GM21423 (cell line): ENCODE measurements around the gene PRKG1.
"Not testable (repeated sequence)": the region's sequence is repeated elsewhere in the genome, so short reads cannot be mapped to it uniquely, and the experiment has no call there.

Experiments used
- ATAC-seq: cut with Tn5 transposase; IDR thresholded peaks from one replicate; pipeline ENCODE4 v1.9.1; 2021; ENCODE audit warnings: mild to moderate bottlenecking, moderate library complexity; ENCODE audit not compliant: unreplicated experiment

PRKG1 gene

GRCh38 chr10:51112013-51112412, 37.7 kb downstream of the PRKG1 start:
- no peak for ATAC-seq

- no peak for ATAC-seq
These were observed 38.7 kb downstream of the PRKG1 start for GRCh38 chr10:51113007-51113406.

DNA sequence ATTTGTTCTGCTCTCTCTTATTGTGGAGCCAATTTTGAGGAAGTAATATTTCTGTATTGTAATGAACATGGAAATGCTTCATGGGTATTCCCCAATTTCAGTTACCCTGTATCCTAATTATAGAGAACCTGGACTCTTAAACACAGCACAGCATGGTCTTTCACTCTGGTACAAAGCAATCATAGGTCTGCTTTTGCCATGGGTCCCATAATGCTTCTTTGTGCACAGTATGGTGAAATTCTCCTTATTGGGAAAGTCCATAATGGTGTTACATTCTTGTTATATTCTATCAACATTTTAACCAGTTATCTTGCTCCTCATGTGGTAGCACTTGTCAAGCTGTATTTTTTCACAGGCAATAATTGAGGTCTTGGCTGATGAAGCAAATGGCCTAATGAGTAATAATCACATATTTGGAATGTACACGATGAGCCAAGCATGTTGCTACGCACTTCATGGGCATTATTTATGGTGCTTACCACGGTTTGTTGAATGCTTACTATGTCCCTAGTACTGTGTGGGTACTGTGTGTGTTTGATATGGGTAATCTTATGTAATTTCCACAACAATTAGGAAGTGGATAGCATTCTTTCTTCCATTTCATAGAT, 42.9 kb downstream of the PRKG1 start:
- ATAC-seq, result no peak

- no peak for ATAC-seq
These were observed 43.5 kb downstream of the PRKG1 start for GRCh38 chr10:51117794-51118193.

GRCh38 chr10:51119441-51119840, 45.2 kb downstream of the PRKG1 start:
- no peak for ATAC-seq

DNA sequence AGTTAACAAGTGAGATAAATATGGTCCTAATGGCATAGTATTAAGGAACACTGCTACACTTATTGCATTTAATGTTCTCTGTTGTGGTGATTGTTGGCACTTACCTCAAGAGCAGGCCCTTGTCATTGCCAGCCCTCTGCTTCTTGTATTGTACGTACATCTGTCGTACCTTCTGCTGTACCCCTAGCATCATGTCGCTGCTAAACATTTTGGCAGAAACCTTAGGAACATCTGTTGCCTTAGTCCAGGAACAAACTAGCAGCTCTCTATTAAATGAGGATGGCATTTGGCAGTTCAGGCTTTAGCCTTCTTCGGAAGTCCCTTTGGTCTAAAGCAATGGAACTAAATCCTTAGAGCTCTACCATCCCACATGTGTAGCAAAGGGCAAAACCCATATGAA, 47.6 kb downstream of the PRKG1 start:
- no peak for ATAC-seq

DNA sequence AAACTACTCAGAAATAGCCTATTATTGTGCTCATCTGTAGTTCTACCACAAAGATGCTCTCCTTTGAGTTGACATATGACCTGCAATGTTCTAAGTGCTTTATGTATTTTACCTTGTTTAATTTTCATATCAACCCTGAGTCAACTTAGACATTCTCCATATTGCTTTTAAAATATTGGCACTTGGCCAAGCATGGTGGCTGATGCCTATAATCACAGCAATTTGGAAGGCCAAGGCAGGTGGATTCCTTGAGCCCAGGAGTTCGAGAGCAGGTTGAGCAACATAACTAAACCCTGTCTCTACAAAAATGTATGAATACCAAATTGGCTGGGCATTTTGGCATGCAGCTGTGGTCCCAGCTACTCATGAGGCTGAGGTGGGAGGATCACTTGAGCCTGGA, 50.6 kb downstream of the PRKG1 start:
- ATAC-seq, result no peak

DNA sequence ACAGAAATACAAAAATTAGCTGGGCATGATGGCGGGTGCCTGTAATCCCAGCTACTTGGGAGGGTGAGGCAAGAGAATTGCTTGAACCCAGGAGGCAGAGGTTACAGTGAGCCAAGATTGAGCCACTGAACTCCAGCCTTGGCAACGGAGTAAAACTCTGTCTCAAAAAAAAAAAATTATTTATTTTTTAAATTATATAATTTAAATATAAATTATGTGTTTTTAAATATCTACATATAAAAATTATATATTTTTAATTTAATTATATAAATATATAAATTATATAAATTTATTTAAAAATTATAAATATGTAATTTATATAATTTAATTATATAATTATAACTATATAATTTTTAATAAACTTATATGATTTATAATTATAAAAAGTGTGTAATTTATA, 51.2 kb downstream of the PRKG1 start:
- no peak for ATAC-seq

DNA sequence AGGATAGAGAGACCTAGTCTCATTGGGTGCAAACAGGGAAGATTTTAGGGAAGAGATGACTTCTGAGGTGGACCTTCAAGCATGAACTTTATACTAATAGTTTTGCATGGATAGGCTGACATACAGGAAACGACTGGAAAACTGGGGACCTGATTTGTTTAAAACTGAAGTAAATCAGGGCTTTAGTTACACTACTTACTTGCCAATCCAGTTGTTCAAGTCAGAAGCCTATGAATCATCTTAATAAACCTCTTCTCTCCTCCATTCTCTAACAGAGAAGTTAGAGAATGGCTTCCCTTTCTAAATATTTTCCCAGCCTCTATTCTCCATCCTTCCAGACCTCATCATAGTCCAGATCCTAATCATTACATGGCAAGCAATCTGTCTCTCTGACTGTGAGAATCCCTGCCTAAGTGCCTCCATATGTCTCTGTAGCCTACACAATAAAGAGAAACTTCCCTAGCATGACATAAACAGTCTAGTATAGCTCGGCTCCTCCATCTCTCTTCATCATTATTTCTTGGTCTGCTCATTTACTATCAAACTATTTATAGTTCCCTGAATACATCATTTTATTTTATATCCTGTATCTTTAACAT, 55.8 kb downstream of the PRKG1 start:
- no peak for ATAC-seq

- peak; percentile 77 for ATAC-seq
These were observed 63.7 kb downstream of the PRKG1 start for GRCh38 chr10:51137756-51138529.

DNA sequence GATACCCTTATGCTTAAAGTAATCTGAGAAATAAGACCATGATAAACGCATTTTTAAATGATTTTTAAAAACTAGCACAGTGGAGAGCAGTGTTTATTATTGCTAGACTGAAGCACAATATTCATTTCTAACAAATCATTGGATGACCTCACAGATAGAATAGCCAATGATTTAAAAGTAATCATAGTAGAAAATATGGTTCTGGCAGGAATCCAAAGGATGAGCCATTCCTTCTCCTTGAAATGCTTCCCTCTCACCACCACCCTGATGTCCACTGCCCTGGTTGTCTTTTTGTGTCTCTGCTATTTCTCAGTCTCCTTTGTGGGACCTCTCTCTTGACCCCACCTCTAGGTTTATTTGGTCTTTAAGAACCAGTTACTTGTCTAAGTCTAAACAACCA, 64.9 kb downstream of the PRKG1 start:
- ATAC-seq, result no peak

DNA sequence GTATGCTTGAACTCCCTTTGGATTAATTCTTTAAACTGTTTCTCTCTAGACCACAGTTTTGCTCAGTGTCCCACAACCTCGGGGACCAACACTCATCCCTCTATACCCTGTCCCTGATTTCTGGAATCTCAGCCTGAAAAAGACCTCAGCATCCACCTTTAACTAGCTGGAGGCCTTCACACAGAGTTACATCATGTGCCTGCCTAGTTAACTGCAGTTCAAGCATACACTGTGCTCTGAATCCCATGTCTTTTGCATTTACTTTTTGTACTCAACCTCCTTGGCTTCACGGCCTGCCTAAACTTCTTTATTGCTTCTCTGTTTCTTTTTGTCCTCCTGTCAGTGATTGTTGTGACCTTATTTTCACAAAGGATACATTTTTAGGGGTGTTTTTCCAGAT, 66.7 kb downstream of the PRKG1 start:
- no peak for ATAC-seq

- no peak for ATAC-seq
These were observed 70.0 kb downstream of the PRKG1 start for GRCh38 chr10:51144161-51144781.

DNA sequence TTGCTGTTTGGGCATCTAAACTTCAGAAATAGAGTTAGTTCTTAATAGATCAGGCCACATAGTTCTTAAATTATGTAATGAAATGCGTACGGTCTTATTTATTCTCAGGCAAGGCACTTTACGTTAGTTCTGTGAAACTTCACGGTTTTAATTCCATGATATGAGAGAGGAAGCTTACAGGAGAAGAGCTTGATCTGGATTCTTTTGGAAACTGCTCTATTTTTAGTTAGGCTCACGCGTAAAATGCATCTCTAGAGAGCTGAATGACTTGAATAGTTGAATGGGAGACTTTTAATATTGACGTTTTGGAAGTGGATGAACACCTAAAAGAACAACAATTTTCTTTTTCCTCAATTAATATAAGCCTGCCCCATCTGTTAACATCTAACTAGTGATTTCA, 71.1 kb downstream of the PRKG1 start:
- no peak for ATAC-seq

DNA sequence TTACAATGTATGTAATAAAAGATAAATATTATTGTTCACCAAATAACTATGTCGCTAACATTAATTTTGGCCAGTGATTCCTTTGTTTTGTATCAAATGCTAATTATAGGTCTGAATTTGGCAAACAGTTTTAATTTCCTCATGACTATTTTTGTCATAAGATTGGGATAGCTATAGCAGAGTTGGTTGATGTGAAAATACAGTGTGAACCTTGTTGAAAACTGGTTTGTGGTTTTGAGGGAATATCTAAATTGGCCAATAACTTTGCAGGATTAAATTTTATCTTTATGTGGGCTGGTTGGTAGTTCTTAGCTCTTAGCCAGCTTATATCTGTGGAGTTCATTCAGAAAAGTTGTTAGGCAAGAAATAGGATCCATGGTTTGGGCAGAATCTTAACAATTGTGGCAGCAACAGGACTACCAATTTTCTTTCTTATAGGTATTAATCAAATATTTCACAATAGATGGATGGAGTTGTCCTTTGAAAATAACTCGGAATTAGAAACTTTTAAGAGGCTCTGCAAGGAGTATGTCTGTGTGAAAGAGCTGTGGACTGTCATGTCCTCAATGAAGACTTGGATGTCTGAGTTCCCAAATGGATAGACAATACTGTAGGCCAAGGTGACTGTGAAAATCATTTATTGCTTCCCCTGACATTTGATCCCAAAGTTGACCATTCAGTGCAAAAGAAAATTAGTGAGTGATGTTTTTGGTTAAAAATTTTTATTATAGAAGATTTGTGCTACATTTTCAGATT, 73.5 kb downstream of the PRKG1 start:
- ATAC-seq, result no peak

DNA sequence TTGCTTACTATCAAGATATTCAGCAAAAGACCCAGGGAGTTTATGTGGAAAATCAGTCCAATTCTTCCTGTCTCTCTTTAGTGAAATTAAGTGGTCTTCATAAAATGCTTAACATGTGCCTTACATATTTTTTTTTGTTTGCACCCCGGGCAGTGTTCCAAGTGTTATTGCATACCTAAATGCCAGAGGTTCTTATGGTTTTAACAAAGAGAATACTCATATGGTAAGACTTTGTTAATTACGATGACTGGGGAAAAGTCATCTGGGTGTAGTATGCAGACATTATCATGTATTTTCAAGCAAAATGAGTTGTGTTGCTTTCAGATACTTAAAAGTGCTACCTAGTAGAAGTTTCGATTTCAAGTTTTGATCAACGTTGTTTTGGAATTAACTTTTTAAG, 82.6 kb downstream of the PRKG1 start:
- no peak for ATAC-seq

DNA sequence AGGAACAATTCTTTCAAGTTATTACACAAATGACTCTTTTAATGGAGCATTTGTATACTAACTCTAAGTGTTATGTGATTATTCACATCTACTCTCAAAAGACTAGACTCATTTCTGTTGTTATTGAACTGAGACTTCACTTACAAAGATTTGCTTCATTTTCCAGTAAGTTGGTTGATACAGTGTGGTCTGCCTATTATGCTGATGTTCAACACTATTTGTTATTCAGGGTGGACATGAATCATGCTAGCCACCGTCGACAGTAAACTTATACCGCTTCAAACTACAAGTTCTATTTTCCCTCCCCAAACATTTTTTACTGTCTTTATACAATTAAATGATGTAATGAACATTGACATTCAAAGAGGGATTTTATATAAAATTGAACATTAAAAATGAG, 84.5 kb downstream of the PRKG1 start:
- no peak for ATAC-seq

DNA sequence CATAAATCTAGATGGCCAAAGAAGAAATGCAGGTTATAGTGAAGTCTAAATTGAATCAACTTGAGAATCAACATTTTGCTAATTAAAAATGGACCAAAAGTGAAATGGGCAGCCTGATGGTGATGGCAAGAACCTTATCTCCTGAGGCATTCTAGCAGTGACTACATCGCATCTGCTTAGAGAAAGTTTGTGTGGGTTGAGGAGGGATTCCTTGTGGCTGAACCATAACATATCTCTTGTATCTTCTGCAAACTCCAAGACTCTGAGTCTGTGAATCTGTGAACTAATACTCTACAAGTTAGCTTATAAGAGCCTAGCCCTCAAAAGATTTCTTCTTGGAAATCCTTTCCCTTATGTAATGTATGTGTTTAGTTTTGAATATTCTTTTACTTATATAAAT, 85.6 kb downstream of the PRKG1 start:
- no peak for ATAC-seq

DNA sequence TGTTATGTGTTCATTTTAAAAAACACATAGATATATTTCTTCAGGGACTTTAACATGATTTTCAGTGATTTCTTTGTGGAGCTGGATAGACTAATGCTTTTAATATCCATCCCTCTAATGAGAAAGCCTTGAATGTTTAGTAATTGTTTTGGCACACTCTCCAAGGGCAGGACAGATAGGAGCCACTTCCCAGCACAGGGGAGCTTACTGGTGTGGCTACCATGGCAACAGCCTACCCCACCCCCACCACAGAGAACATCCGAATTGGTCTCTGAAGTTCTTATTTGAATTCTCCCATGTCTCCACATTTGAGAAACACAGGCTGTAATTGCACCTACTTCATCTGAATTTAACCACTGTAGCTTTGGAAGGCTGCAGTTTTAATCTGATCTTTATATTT, 87.7 kb downstream of the PRKG1 start:
- ATAC-seq, result no peak

DNA sequence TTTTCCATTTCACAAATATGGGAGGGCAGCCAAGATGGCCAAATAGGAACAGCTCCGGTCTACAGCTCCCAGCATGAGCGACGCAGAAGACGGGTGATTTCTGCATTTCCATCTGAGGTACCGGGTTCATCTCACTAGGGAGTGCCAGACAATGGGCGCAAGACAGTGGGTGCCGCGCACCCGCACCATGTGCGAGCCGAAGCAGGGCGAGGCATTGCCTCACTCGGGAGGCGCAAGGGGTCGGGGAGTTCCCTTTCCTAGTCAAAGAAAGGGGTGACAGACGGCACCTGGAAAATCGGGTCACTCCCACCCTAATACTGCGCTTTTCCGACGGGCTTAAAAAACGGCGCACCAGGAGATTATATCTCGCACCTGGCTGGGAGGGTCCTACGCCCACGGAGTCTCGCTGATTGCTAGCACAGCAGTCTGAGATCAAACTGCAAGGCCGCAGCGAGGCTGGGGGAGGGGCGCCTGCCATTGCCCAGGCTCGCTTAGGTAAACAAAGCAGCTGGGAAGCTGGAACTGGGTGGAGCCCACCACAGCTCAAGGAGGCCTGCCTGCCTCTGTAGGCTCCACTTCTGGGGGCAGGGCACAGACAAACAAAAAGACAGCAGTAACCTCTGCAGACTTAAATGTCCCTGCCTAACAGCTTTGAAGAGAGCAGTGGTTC, 89.2 kb downstream of the PRKG1 start:
- not testable (repeated sequence) for ATAC-seq
